ENCODE results near the gene ALDH8A1. TPM values are rescaled to one million over a fixed set of nuclear protein-coding genes. Genes with fewer than 3 reads are reported as not detected.

The ALDH8A1 gene
- polyA plus RNA-seq, 1 experiment = 0.35 TPM

GRCh38 chr6:134932098-134932497 lies 17.8 kb downstream of the ALDH8A1 start:
- Histone ChIP-seq H3K9me3 (ENCODE audit: control insufficient read depth, insufficient read depth, low read length) (no peaks in the 10 kb centered on the region), H3K27me3 (ENCODE audit: control insufficient read depth, insufficient read depth, low read length) (no peaks in the 10 kb centered on the region), H3K4me3 (ENCODE audit: low read depth, low read length) (no peak overlapping the region), H3K27ac (ENCODE audit: low read depth, low read length) (no peak overlapping the region)
- no peak for DNase-seq (ENCODE audit: low read depth, low spot score)
- ChIA-PET CTCF (no interaction called here), POLR2A (no interaction called here)
- no peak for TF ChIP-seq CTCF (IDR thresholded peaks at IDR 0.05; ENCODE audit: low read depth, low read length)

DNA sequence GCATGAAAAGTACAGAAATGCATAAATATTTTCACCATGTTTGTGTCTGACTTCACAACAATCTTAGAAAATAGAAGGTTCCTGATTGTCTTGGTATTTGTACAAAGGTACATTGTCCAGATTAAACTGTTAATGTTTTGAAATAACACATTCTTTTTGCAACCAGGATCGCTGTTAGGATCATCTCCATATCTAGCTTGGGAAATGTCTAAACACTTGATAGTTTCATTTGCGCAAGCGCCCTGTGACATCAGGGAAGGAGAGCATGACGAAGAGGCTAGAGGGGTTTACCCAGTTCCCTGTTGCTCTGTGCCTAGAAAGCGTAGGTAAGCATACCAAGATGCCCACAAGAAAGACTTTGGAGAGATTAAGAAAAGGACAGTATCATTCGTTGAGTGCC lies 19.4 kb downstream of the ALDH8A1 start:
- H3K27me3 ChIP-seq (ENCODE audit: control insufficient read depth, insufficient read depth, low read length) = no peaks in the 10 kb centered on the region
- H3K9me3 ChIP-seq (ENCODE audit: control insufficient read depth, insufficient read depth, low read length) = no peaks in the 10 kb centered on the region
- CTCF ChIA-PET = no interaction called here
- no peak for TF ChIP-seq CTCF (IDR thresholded peaks at IDR 0.05; ENCODE audit: low read depth, low read length)
- no peak overlapping the region for H3K27ac ChIP-seq (ENCODE audit: low read depth, low read length)
- H3K4me3 ChIP-seq (ENCODE audit: low read depth, low read length) = no peak overlapping the region
- POLR2A ChIA-PET = no interaction called here
- DNase-seq (ENCODE audit: low read depth, low spot score) = no peak

DNA sequence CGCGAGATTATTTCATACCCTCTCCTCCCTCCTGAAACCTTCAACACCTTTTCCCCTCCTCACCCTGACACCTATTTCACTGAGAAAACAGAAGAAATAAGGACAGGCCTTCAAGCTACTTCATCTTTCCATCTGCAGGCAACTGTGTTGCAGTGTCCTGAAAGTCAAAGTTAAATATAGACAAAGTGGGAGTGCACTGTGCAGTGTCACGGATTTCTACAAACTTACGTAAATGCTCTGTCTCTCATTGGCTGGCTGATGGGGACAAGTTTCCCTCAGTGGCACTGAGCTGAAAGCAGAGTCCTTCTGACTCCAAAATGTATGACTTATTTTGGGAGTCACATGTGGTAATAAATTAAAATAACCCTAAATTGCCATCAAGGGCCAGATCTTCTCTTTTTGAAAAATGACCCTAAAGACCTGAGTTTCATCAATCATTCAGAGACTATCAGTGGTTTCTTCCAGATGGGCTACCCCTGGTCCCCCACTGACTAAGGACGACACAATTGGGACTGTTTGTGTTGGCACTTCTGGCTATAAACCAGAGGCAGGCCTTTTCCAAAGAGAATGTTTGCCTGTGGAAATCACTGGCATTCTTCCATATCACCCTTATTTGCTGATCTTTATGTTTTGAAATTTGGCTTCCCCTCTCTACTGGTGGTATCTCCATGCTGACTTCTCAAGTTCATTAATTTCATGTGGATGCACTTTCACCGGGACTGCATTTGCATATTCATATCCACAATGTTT lies 21.6 kb downstream of the ALDH8A1 start:
- DNase-seq (ENCODE audit: low read depth, low spot score) = no peak
- Histone ChIP-seq H3K27me3 (ENCODE audit: control insufficient read depth, insufficient read depth, low read length) (no peaks in the 10 kb centered on the region), H3K27ac (ENCODE audit: low read depth, low read length) (no peak overlapping the region), H3K9me3 (ENCODE audit: control insufficient read depth, insufficient read depth, low read length) (no peaks in the 10 kb centered on the region), H3K4me3 (ENCODE audit: low read depth, low read length) (no peak overlapping the region)
- CTCF ChIA-PET = interaction anchor here (1.3 kb wide), 1 partner anchor 12 kb away, joined by 4 read pairs; no protein-coding TSS in a partner anchor
- POLR2A ChIA-PET = no interaction called here
- TF ChIP-seq CTCF (IDR thresholded peaks at IDR 0.05; ENCODE audit: low read depth, low read length) = no peak

DNA sequence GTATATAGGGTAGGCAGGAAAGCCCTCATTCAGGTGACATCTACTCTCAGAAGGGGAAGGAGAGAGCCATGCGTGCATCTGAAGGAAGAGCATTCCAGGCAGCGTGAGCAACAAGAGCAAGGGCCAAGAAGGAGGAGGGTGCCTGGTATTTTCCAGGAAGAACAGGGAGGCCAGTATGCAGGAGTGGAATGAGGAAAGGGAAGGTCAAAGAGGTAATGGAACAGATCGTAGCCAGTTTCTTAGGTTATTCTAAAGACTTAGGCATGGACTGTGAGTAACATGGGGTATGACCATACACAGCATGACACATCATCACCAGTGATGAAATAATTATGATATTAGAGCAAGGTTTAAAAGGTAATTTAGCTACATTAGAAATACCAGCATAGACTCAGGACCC lies 24.1 kb downstream of the ALDH8A1 start:
- peak; percentile 7 for DNase-seq (ENCODE audit: low read depth, low spot score)
- H3K27ac ChIP-seq (ENCODE audit: low read depth, low read length) = no peak overlapping the region
- no peak overlapping the region for H3K4me3 ChIP-seq (ENCODE audit: low read depth, low read length)
- no peaks in the 10 kb centered on the region for H3K27me3 ChIP-seq (ENCODE audit: control insufficient read depth, insufficient read depth, low read length)
- H3K9me3 ChIP-seq (ENCODE audit: control insufficient read depth, insufficient read depth, low read length) = no peaks in the 10 kb centered on the region
- ChIA-PET CTCF (interaction anchor here (0.6 to 2.5 kb wide), 4 partner anchors 15 to 802 kb away, joined by 3 to 7 read pairs (median 3); no protein-coding TSS in a partner anchor), POLR2A (interaction anchor here (0.5 kb wide), 1 partner anchor 188 kb away, joined by 4 read pairs; no protein-coding TSS in a partner anchor)
- no peak for TF ChIP-seq CTCF (IDR thresholded peaks at IDR 0.05; ENCODE audit: low read depth, low read length)

- no peak for DNase-seq (ENCODE audit: low read depth, low spot score)
- Histone ChIP-seq H3K27ac (ENCODE audit: low read depth, low read length) (no peak overlapping the region), H3K4me3 (ENCODE audit: low read depth, low read length) (no peak overlapping the region), H3K27me3 (ENCODE audit: control insufficient read depth, insufficient read depth, low read length) (no peaks in the 10 kb centered on the region), H3K9me3 (ENCODE audit: control insufficient read depth, insufficient read depth, low read length) (no peaks in the 10 kb centered on the region)
- ChIA-PET POLR2A (no interaction called here), CTCF (no interaction called here)
- no peak for TF ChIP-seq CTCF (IDR thresholded peaks at IDR 0.05; ENCODE audit: low read depth, low read length)
Measured at GRCh38 chr6:134921721-134922261, 28.1 kb downstream of the ALDH8A1 start.
